ENCODE results near the gene CYP3A4. TPM values are rescaled to one million over a fixed set of nuclear protein-coding genes. Genes with fewer than 3 reads are reported as not detected.

The CYP3A4 gene
- total and polyA plus RNA-seq, 2 of the 8 experiments (the other 6 are each of a cell fraction or from before 2014, with no cell fraction given), result not detected

DNA sequence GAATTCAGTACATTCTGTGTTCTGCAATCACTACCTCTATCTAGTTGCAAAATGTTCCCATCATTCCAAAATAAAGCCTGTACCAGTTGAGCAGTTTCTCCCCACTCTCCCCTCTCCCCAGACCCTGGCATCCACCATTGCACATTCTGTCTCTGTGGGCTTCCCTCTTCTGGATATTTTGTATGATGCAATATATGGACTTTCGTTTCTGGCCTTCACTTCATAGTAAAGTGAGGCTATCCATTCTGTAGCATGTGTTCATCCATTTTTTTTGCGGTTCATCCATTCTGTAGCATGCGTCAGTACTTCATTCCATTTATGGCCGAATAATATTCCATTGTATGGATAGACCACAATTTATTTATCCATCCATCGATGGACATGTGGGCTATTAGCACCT lies 9.5 kb upstream of the CYP3A4 start:
- Histone ChIP-seq H3K79me2 (ENCODE audit: control insufficient read depth in 1 of 2, insufficient read depth in 2 of 2, low read length in 2 of 2) (no peaks in the 10 kb centered on the region), H3K4me3 (ENCODE audit: extremely low read depth in 1 of 4, insufficient read depth in 2 of 4, low read depth in 3 of 4, low read length in 4 of 4) (no peak overlapping the region), H3K4ac (replicated peaks; ENCODE audit: insufficient read length, low read depth, low read length) (no peak overlapping the region), H2BK15ac (ENCODE audit: low read length) (no peak overlapping the region), H4K5ac (ENCODE audit: insufficient read length, low read depth, low read length) (no peak overlapping the region), H3K9ac (replicated peaks in 1 of 4; ENCODE audit: extremely low read depth in 1 of 4, low read depth in 3 of 4, low read length in 3 of 4) (no peak overlapping the region), H3K23ac (ENCODE audit: insufficient read length) (no peak overlapping the region), H3K27ac (ENCODE audit: low read depth, low read length) (no peak overlapping the region), H3K4me2 (ENCODE audit: insufficient read depth in 1 of 2, low read depth in 2 of 2, low read length in 2 of 2) (no peak overlapping the region), H3K23me2 (ENCODE audit: low read depth, low read length) (no peaks in the 10 kb centered on the region), H4K91ac (replicated peaks; ENCODE audit: insufficient read length, low read length) (no peak overlapping the region), H3K9me3 (ENCODE audit: insufficient read depth in 2 of 2, low read depth in 1 of 2, low read length in 1 of 2) (no peaks in the 10 kb centered on the region), H2BK20ac (ENCODE audit: low read length) (no peak overlapping the region), H2BK12ac (ENCODE audit: low read depth, low read length) (no peak overlapping the region), H3K4me1 (replicated peaks in 1 of 4; ENCODE audit: control insufficient read depth in 3 of 4, insufficient read depth in 4 of 4, low read length in 3 of 4) (no peaks in the 10 kb centered on the region), H4K8ac (ENCODE audit: extremely low read depth, insufficient read depth, low read length) (no peak overlapping the region), H2AK5ac (ENCODE audit: low read depth, low read length) (no peak overlapping the region), H3K14ac (ENCODE audit: insufficient read length) (no peak overlapping the region), H4K20me1 (replicated peaks in 1 of 2; ENCODE audit: control insufficient read depth in 1 of 2, insufficient read depth in 2 of 2, low read length in 2 of 2) (no peaks in the 10 kb centered on the region), H3K79me1 (ENCODE audit: low read depth, low read length) (no peaks in the 10 kb centered on the region), H3K18ac (ENCODE audit: extremely low read depth, low read length) (no peak overlapping the region), H3K27me3 (replicated peaks in 1 of 4; ENCODE audit: control insufficient read depth in 3 of 4, extremely low read depth in 1 of 4, insufficient read depth in 3 of 4, low read length in 3 of 4) (no peaks in the 10 kb centered on the region), H3K36me3 (ENCODE audit: control insufficient read depth in 2 of 4, insufficient read depth in 4 of 4, low read length in 3 of 4) (no peaks in the 10 kb centered on the region), H2AFZ (ENCODE audit: low read length) (no peak overlapping the region), H2BK120ac (replicated peaks; ENCODE audit: low read depth, low read length) (no peak overlapping the region), H2BK5ac (ENCODE audit: low read depth, low read length) (no peak overlapping the region), H3K56ac (replicated peaks; ENCODE audit: insufficient read length, low read depth, low read length) (no peak overlapping the region)
- DNase-seq (ENCODE audit: low read depth in 1 of 2, low spot score in 2 of 2), result no peak
- ChIA-PET CTCF (ENCODE audit: partially characterized antibody) (interaction anchor here (1.0 kb wide), 1 partner anchor 19 kb away, joined by 3 read pairs; no protein-coding TSS in a partner anchor), POLR2A (ENCODE audit: partially characterized antibody) (no interaction called here)
- TF ChIP-seq CHD1 (IDR thresholded peaks at IDR 0.05; ENCODE audit: low read depth, low read length), result no peak
- TF ChIP-seq POU5F1 (IDR thresholded peaks at IDR 0.05; ENCODE audit: low read depth, low read length), result no peak
- TF ChIP-seq RAD21 (IDR thresholded peaks at IDR 0.05 in 1 of 2, conservative IDR thresholded peaks at IDR 0.05 in 1 of 2; ENCODE audit: low read depth in 2 of 2, low read length in 2 of 2), result no peak
- no peak for TF ChIP-seq SRF (IDR thresholded peaks at IDR 0.05; ENCODE audit: low read depth, low read length)
- TF ChIP-seq USF2 (IDR thresholded peaks at IDR 0.05; ENCODE audit: low read length), result no peak
- TF ChIP-seq EGR1 (IDR thresholded peaks at IDR 0.05; ENCODE audit: borderline replicate concordance, low read depth, low read length), result no peak
- no peak for FAIRE-seq
- 86% methylated on average over 5 of the region's 5 CpGs; no CpG with 5 or more reads in 1 of the 2 experiments for WGBS, 2 experiments (ENCODE audit: extremely low coverage in 1 of 2, insufficient coverage in 1 of 2, insufficient read length in 1 of 2, insufficient replicate concordance in 2 of 2, low coverage in 1 of 2, low lambda C conversion rate in 2 of 2, missing lambda C conversion rate in 1 of 2)
